Parathyroid adenoma (tissue), 2 donors: ENCODE results near the gene CA9.

Experiments used
- H2AFZ ChIP-seq: fragments of 300-600 bp; sonication (generic); one replicate; pipeline ENCODE4 v1.7.0; 2017; ENCODE audit warnings: antibody characterized with exemption, mild to moderate bottlenecking
- H3K27ac ChIP-seq: fragments of 300-600 bp; sonication (generic); one replicate; pipeline ENCODE4 v1.7.0; 2017
- H3K27me3 ChIP-seq: fragments of 300-600 bp; sonication (generic); one replicate; pipeline ENCODE4 v1.7.0; 2017; ENCODE audit warnings: low read length; ENCODE audit not compliant: control insufficient read depth, insufficient read depth
- H3K36me3 ChIP-seq: fragments of 300-600 bp; sonication (generic); one replicate; pipeline ENCODE4 v1.7.0; 2017; ENCODE audit warnings: low read length; ENCODE audit not compliant: control insufficient read depth, insufficient read depth
- H3K4me1 ChIP-seq: fragments of 300-600 bp; sonication (generic); one replicate; pipeline ENCODE4 v1.7.0; 2017; ENCODE audit warnings: control low read depth
- H3K4me2 ChIP-seq: fragments of 300-600 bp; sonication (generic); one replicate; pipeline ENCODE4 v1.7.0; 2017; ENCODE audit warnings: low read length
- H3K4me3 ChIP-seq: fragments of 300-600 bp; sonication (generic); one replicate; pipeline ENCODE4 v1.7.0; 2017; ENCODE audit warnings: low read depth, low read length
- H3K79me2 ChIP-seq: fragments of 300-600 bp; sonication (generic); one replicate; pipeline ENCODE4 v1.7.0; 2017; ENCODE audit warnings: control low read depth
- H3K9ac ChIP-seq: fragments of 300-600 bp; sonication (generic); one replicate; pipeline ENCODE4 v1.7.0; 2017; ENCODE audit warnings: mild to moderate bottlenecking
- H3K9me3 ChIP-seq: fragments of 300-600 bp; sonication (generic); one replicate; pipeline ENCODE4 v1.7.0; 2017; ENCODE audit warnings: low read length; ENCODE audit not compliant: control insufficient read depth
- CTCF ChIP-seq: fragments of 300-600 bp; sonication (generic); IDR thresholded peaks from one replicate; pipeline ENCODE4 v1.7.0; 2017; ENCODE audit warnings: antibody characterized with exemption, mild to moderate bottlenecking
- donor health status: primary hyperparathyroidism.

Gene CA9

GRCh38 chr9:35690294-35690613 is 16.5 kb downstream of the CA9 start:
- H3K36me3 ChIP-seq: no peaks in the 10 kb centered on the region
- H3K9me3 ChIP-seq: no peaks in the 10 kb centered on the region
- peak overlapping the region; percentile 78 for H3K4me3 ChIP-seq
- peaks cover 8% of the 10 kb centered on the region for H3K4me1 ChIP-seq
- H3K27ac ChIP-seq: no peak overlapping the region
- H3K27me3 ChIP-seq: no peaks in the 10 kb centered on the region
- H3K4me2 ChIP-seq: peak overlapping the region; percentile 99
- no peak overlapping the region for H3K9ac ChIP-seq
- H3K79me2 ChIP-seq: no peaks in the 10 kb centered on the region
- TF ChIP-seq CTCF: no peak
- H2AFZ ChIP-seq: peak overlapping the region; percentile 94

- Histone ChIP-seq H3K4me2 (peak overlapping the region; percentile 99), H3K79me2 (no peaks in the 10 kb centered on the region), H3K9ac (peak overlapping the region; percentile 80), H3K4me1 (peaks cover 8% of the 10 kb centered on the region), H3K4me3 (peak overlapping the region; percentile 78), H3K36me3 (no peaks in the 10 kb centered on the region), H3K9me3 (no peaks in the 10 kb centered on the region), H2AFZ (peak overlapping the region; percentile 94), H3K27me3 (no peaks in the 10 kb centered on the region), H3K27ac (peak overlapping the region; percentile 69)
- no peak for TF ChIP-seq CTCF
Observed at GRCh38 chr9:35690614-35691333, 17.0 kb downstream of the CA9 start.

- H3K36me3 ChIP-seq: no peaks in the 10 kb centered on the region
- no peaks in the 10 kb centered on the region for H3K27me3 ChIP-seq
- H3K9me3 ChIP-seq: no peaks in the 10 kb centered on the region
- no peaks in the 10 kb centered on the region for H3K79me2 ChIP-seq
- peak overlapping the region; percentile 78 for H3K4me3 ChIP-seq
- no peak overlapping the region for H3K9ac ChIP-seq
- peak overlapping the region; percentile 99 for H3K4me2 ChIP-seq
- peak overlapping the region; percentile 94 for H2AFZ ChIP-seq
- peak overlapping the region; percentile 69 for H3K27ac ChIP-seq
- TF ChIP-seq CTCF: no peak
- H3K4me1 ChIP-seq: peaks cover 6% of the 10 kb centered on the region
Observed at GRCh38 chr9:35691334-35691650, 17.6 kb downstream of the CA9 start.

GRCh38 chr9:35691757-35692301 is 18.1 kb downstream of the CA9 start:
- peaks cover 9% of the 10 kb centered on the region for H3K4me1 ChIP-seq
- TF ChIP-seq CTCF: no peak
- H3K4me3 ChIP-seq: no peak overlapping the region

GRCh38 chr9:35695943-35696401 is 22.2 kb downstream of the CA9 start:
- no peaks in the 10 kb centered on the region for H3K27me3 ChIP-seq
- no peak overlapping the region for H2AFZ ChIP-seq
- H3K79me2 ChIP-seq: no peaks in the 10 kb centered on the region
- no peak overlapping the region for H3K4me2 ChIP-seq
- no peak for TF ChIP-seq CTCF
- H3K4me1 ChIP-seq: peaks cover 18% of the 10 kb centered on the region
- H3K9me3 ChIP-seq: no peaks in the 10 kb centered on the region
- H3K27ac ChIP-seq: no peak overlapping the region
- H3K4me3 ChIP-seq: no peak overlapping the region
- no peak overlapping the region for H3K9ac ChIP-seq
- no peaks in the 10 kb centered on the region for H3K36me3 ChIP-seq

More at GRCh38 chr9:35691757-35692301, 18.1 kb downstream of the CA9 start:
- Histone ChIP-seq H3K27me3 (no peaks in the 10 kb centered on the region), H3K36me3 (no peaks in the 10 kb centered on the region), H3K9me3 (no peaks in the 10 kb centered on the region), H3K9ac (no peak overlapping the region), H3K27ac (peak overlapping the region; percentile 69), H3K4me2 (no peak overlapping the region), H3K79me2 (no peaks in the 10 kb centered on the region), H2AFZ (peak overlapping the region; percentile 94)
